Endothelial cell of umbilical vein (primary cell): Measurements from ENCODE around the gene ZNF609. TPM values are rescaled to one million over a fixed set of nuclear protein-coding genes. Genes with fewer than 3 reads are reported as not detected.

Source experiments
- BruUV-seq: library from RNA; stranded (reverse); fragments of 400-500 nt; replicated peaks from 2 replicates; lab custom pipeline; 2021; lab: Mats Ljungman, UMichigan
- CTCF ChIA-PET: fragments of 300-600, 350-600 bp; sonication (Branson Sonifier 250); formaldehyde crosslinking; loops from one replicate; lab custom pipeline; 2021; ENCODE audit warnings: antibody characterized with exemption, inconsistent platforms; lab: Charles Lee
- POLR2A ChIA-PET: fragments of 300-600, 350-600 bp; sonication (Branson Sonifier 250); formaldehyde crosslinking; loops from one replicate; lab custom pipeline; 2021; ENCODE audit warnings: antibody characterized with exemption, inconsistent platforms; lab: Charles Lee
- DNase-seq: peaks from one replicate; pipeline ENCODE4 v3.0.0-alpha.2; 2011; ENCODE audit warnings: low read depth, low spot score
- FAIRE-seq: peaks from 2 replicates; lab custom pipeline; 2011; peaks lifted over from hg19 to GRCh38; lab: Jason Lieb, UNC
- H2AFZ ChIP-seq: 2 replicates; pipeline ENCODE4 v1.6.0; 2012; ENCODE audit warnings: low read depth, low read length, control low read depth, inconsistent platforms
- H3K27ac ChIP-seq: 2 replicates; pipeline ENCODE4 v1.5.1; 2011; ENCODE audit warnings: low read depth, mild to moderate bottlenecking, control low read depth, low read length, moderate library complexity; ENCODE audit not compliant: insufficient read depth
- H3K27me3 ChIP-seq, 2 experiments: 2 replicates each; pipeline versions ENCODE4 v1.6.0 to v1.6.1; 2011; ENCODE audit warnings: low read length in 2 of 2, mixed read lengths in 1 of 2; ENCODE audit not compliant: control insufficient read depth in 2 of 2, insufficient read depth in 2 of 2
- H3K36me3 ChIP-seq, 2 experiments: 2 replicates in 1 of 2; 3 replicates in 1 of 2; pipeline ENCODE4 v1.5.1; 2011; ENCODE audit warnings: low read length in 2 of 2, mild to moderate bottlenecking in 1 of 2, moderate library complexity in 1 of 2; ENCODE audit not compliant: control insufficient read depth in 2 of 2, insufficient read depth in 2 of 2; ENCODE audit errors: extremely low read depth in 1 of 2
- H3K4me1 ChIP-seq: 3 replicates; pipeline ENCODE4 v1.5.1; 2011; ENCODE audit warnings: mild to moderate bottlenecking, low read length; ENCODE audit not compliant: control insufficient read depth, insufficient read depth; ENCODE audit errors: extremely low read depth
- H3K4me2 ChIP-seq: 2 replicates; pipeline ENCODE4 v1.6.1; 2011; ENCODE audit warnings: low read length, control low read depth, mixed read lengths; ENCODE audit not compliant: insufficient read depth
- H3K4me3 ChIP-seq, 3 experiments: fragments of 200-600 bp in 1 of 3; sonication (generic), shearing (Covaris generic) in 1 of 3; replicated peaks in 1 of 3; 2 replicates each; pipeline ENCODE4 v1.5.1; 2011 to 2016; ENCODE audit warnings: control low read depth in 3 of 3, low read length in 3 of 3, mild to moderate bottlenecking in 2 of 3, inconsistent platforms in 1 of 3, low read depth in 1 of 3, moderate library complexity in 1 of 3; ENCODE audit not compliant: insufficient read depth in 1 of 3
- H3K79me2 ChIP-seq: 2 replicates; pipeline ENCODE4 v1.6.0; 2012; ENCODE audit warnings: low read length, inconsistent platforms; ENCODE audit not compliant: control insufficient read depth, insufficient read depth
- H3K9ac ChIP-seq: replicated peaks from 2 replicates; pipeline ENCODE3; 2011; ENCODE audit warnings: low read length, control low read depth; ENCODE audit not compliant: insufficient read depth; ENCODE audit errors: extremely low read depth
- H3K9me1 ChIP-seq: replicated peaks from 3 replicates; pipeline ENCODE4 v1.6.0; 2011; ENCODE audit warnings: mild to moderate bottlenecking, low read length; ENCODE audit not compliant: control insufficient read depth, insufficient read depth; ENCODE audit errors: extremely low read depth
- H3K9me3 ChIP-seq: replicated peaks from 2 replicates; pipeline ENCODE4 v1.5.1; 2012; ENCODE audit warnings: low read length, inconsistent platforms; ENCODE audit not compliant: control insufficient read depth, insufficient read depth
- H4K20me1 ChIP-seq: replicated peaks from 2 replicates; pipeline ENCODE3; 2011; ENCODE audit warnings: mild to moderate bottlenecking, low read length; ENCODE audit not compliant: control insufficient read depth, insufficient read depth; ENCODE audit errors: extremely low read depth
- EZH2 ChIP-seq: IDR thresholded peaks from 2 replicates; pipeline ENCODE4 v1.6.1; 2012; ENCODE audit warnings: borderline replicate concordance, low read depth, mild to moderate bottlenecking, moderate library complexity, low read length, inconsistent platforms; ENCODE audit not compliant: severe bottlenecking
- FOS ChIP-seq: IDR thresholded peaks from 2 replicates; pipeline ENCODE4 v1.6.1; 2011; ENCODE audit warnings: mild to moderate bottlenecking, low read length, moderate library complexity, borderline replicate concordance; ENCODE audit not compliant: insufficient read depth
- GATA2 ChIP-seq: IDR thresholded peaks from 2 replicates; pipeline ENCODE4 v1.7.0; 2011; ENCODE audit warnings: low read depth, mild to moderate bottlenecking, moderate library complexity, mixed read lengths, low read length; ENCODE audit not compliant: insufficient read length, insufficient read depth
- JUN ChIP-seq: IDR thresholded peaks from 2 replicates; pipeline ENCODE4 v1.6.1; 2011; ENCODE audit warnings: borderline replicate concordance, low read depth; ENCODE audit not compliant: insufficient read length, insufficient read depth
- MYC ChIP-seq: IDR thresholded peaks from one replicate; pipeline ENCODE4 v1.6.1; 2011; ENCODE audit warnings: mild to moderate bottlenecking, low read depth, low read length
- POLR2A ChIP-seq: IDR thresholded peaks from 2 replicates; pipeline ENCODE4 v1.6.1; 2012; ENCODE audit warnings: low read depth, mild to moderate bottlenecking, control low read depth, low read length
- POLR2AphosphoS5 ChIP-seq: IDR thresholded peaks from 2 replicates; pipeline ENCODE4 v1.6.1; 2012; ENCODE audit warnings: low read depth, mild to moderate bottlenecking, control low read depth, low read length, moderate library complexity; ENCODE audit not compliant: insufficient read depth
- dilution Hi-C: fragments of 300-500 bp; cut with MboI; formaldehyde crosslinking; loops from one replicate; pipeline ENCODE4 v1.15.0; 2019; ENCODE audit warnings: low sequenced_read_pairs; ENCODE audit not compliant: extremely low pct_ligation_motif_present
- intact Hi-C: fragments of 100-400 bp; cut with micrococcal nuclease; formaldehyde crosslinking; loops from one replicate; pipeline ENCODE4 v1.10.0; 2022
- polyA plus RNA-seq, 4 experiments: library from polyadenylated mRNA; depleted of rRNA in 3 of 4; stranded (reverse) in 3 of 4; unstranded in 1 of 4; fragments of >200 nt; gene quantifications; 2 replicates each; pipeline versions ENCODE4 v1.2.1 to v1.2.3, GENCODE V29; 2011 to 2012; ENCODE audit warnings: missing spikeins in 1 of 4
- total RNA-seq: library from RNA; stranded (reverse); gene quantifications from 2 replicates; pipeline ENCODE4 v1.2.3, GENCODE V29; 2021
- TF ChIP-seq, protein P1 (sequence below), 2 donors: IDR thresholded peaks; 1 replicate in 1 of 2; 2 replicates in 1 of 2; pipeline ENCODE4 v1.5.1; 2011; ENCODE audit warnings: low read length in 2 of 2, mild to moderate bottlenecking in 2 of 2, moderate library complexity in 2 of 2, control low read depth in 1 of 2, inconsistent platforms in 1 of 2, low read depth in 1 of 2; ENCODE audit not compliant: insufficient read depth in 1 of 2; ENCODE audit errors: extremely low read depth in 1 of 2
- TF ChIP-seq, protein P2 (sequence below): IDR thresholded peaks from 2 replicates; pipeline ENCODE4 v1.6.1; 2011; ENCODE audit not compliant: insufficient read depth, insufficient read length

Gene ZNF609
- total and polyA plus RNA-seq, 2 donors (not counting 3 experiments of a cell fraction or from before 2014, with no cell fraction given), result 18.2 to 49.6 TPM

DNA sequence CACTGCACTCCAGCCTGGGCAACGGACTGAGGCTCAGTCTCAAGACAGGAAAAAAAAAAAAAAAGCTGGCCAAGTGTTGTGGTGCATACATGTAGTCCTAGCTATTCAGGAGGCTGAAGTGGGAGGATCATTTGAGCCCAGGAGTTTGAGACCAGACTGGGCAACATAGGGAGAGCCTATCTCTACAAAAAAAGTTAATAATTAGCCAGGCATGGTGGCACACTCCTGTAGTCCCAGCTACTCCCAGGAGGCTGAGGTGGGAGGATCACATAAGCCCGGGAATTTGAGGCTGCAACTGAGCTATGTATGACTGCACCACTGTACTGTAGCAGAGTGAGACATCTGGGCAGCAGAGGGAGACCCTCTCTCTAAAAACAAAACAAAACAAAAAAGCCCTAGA is 256.1 kb downstream of the ZNF609 start:
- Histone ChIP-seq H3K27me3 (no peaks in the 10 kb centered on the region), H3K36me3 (no peaks in the 10 kb centered on the region), H3K79me2 (no peaks in the 10 kb centered on the region), H3K9ac (no peak overlapping the region), H2AFZ (no peak overlapping the region), H3K9me3 (no peaks in the 10 kb centered on the region), H3K27ac (no peak overlapping the region), H3K4me2 (no peak overlapping the region), H3K4me1 (peaks cover 13% of the 10 kb centered on the region), H4K20me1 (no peaks in the 10 kb centered on the region), H3K4me3 (no peak overlapping the region), H3K9me1 (no peaks in the 10 kb centered on the region)
- CTCF ChIA-PET, result interaction anchor here (0.6 to 4.4 kb wide), 5 partner anchors 11 to 189 kb away, joined by 3 to 36 read pairs (median 3); no protein-coding TSS in a partner anchor
- dilution Hi-C loops, result no loop called here
- intact Hi-C loops, result loop anchor here (2.0 kb wide), 1 partner anchor 14 kb away; no protein-coding TSS in a partner anchor
- TF ChIP-seq, protein P1, sequence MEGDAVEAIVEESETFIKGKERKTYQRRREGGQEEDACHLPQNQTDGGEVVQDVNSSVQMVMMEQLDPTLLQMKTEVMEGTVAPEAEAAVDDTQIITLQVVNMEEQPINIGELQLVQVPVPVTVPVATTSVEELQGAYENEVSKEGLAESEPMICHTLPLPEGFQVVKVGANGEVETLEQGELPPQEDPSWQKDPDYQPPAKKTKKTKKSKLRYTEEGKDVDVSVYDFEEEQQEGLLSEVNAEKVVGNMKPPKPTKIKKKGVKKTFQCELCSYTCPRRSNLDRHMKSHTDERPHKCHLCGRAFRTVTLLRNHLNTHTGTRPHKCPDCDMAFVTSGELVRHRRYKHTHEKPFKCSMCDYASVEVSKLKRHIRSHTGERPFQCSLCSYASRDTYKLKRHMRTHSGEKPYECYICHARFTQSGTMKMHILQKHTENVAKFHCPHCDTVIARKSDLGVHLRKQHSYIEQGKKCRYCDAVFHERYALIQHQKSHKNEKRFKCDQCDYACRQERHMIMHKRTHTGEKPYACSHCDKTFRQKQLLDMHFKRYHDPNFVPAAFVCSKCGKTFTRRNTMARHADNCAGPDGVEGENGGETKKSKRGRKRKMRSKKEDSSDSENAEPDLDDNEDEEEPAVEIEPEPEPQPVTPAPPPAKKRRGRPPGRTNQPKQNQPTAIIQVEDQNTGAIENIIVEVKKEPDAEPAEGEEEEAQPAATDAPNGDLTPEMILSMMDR (IDR thresholded peaks at IDR 0.05; ENCODE audit: extremely low read depth in 1 of 2, insufficient read depth in 1 of 2, low read depth in 1 of 2, low read length in 2 of 2), result no peak
- TF ChIP-seq MYC (no peak), JUN (no peak), GATA2 (no peak), POLR2AphosphoS5 (no peak), EZH2 (no peak), POLR2A (no peak), FOS (no peak)
- TF ChIP-seq, protein P2, sequence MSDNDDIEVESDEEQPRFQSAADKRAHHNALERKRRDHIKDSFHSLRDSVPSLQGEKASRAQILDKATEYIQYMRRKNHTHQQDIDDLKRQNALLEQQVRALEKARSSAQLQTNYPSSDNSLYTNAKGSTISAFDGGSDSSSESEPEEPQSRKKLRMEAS, result no peak
- FAIRE-seq (no peak), DNase-seq (no peak)
- POLR2A ChIA-PET, result no interaction called here
- BruUV-seq, result no TSS peak
